Left lung (tissue), 10 donors: Measurements from ENCODE around the gene KCNRG. TPM values are rescaled to one million over a fixed set of nuclear protein-coding genes. Genes with fewer than 3 reads are reported as not detected.

Experiments
- ATAC-seq: fragments of 200-7000 bp; cut with Tn5 transposase; one replicate; pipeline ENCODE4 v1.9.1; 2020; ENCODE audit warnings: moderate library complexity
- DNase-seq, 4 donors: peaks; one replicate each; pipeline ENCODE4 v3.0.0-alpha.2; 2013 to 2020
- H3K27ac ChIP-seq, 2 donors: fragments of 200-600 bp; sonication (generic) in 1 of 2; one replicate each; pipeline versions ENCODE4 v1.5.0 to v1.8.0; 2020 to 2021
- H3K27me3 ChIP-seq, 2 donors: fragments of 200-600 bp; sonication (generic) in 1 of 2; one replicate each; pipeline versions ENCODE4 v1.5.0 to v1.8.0; 2020 to 2021
- H3K36me3 ChIP-seq, 2 donors: fragments of 200-600 bp; sonication (generic) in 1 of 2; one replicate each; pipeline versions ENCODE4 v1.5.0 to v1.8.0; 2020 to 2021
- H3K4me1 ChIP-seq, 2 donors: fragments of 200-600 bp; one replicate each; pipeline ENCODE4 v1.8.0; 2021
- H3K4me3 ChIP-seq, 2 donors: fragments of 200-600 bp; sonication (generic) in 1 of 2; one replicate each; pipeline versions ENCODE4 v1.5.0 to v1.8.0; 2020 to 2021; ENCODE audit warnings: mild to moderate bottlenecking in 1 of 2
- H3K9me3 ChIP-seq, 2 donors: fragments of 200-600 bp; sonication (generic) in 1 of 2; one replicate each; pipeline versions ENCODE4 v1.5.0 to v1.8.0; 2020 to 2021
- intact Hi-C, 2 donors: fragments of 100-400 bp; cut with DNase I; formaldehyde crosslinking; loops; one replicate each; pipeline versions ENCODE4 v1.11.2 to v1.14.2; 2022
- microRNA-seq, 2 donors: library from miRNA; unstranded; fragments of <30 nt; microRNA quantifications; one replicate each; pipeline ENCODE4, GENCODE V29; 2019
- polyA plus RNA-seq, 6 donors: library from polyadenylated mRNA; unstranded; fragments of 120-200 nt; gene quantifications; one replicate each; pipeline ENCODE4 v1.2.1, GENCODE V29; 2013; ENCODE audit not compliant: insufficient read length in 6 of 6
- total RNA-seq, 2 donors: library from RNA; stranded (reverse); fragmentation: NEBNext Ultra II Directional; extraction: Animal tissue kit (Norgen Biotek cat#: 25700); gene quantifications; one replicate each; pipeline ENCODE4 v1.2.1, GENCODE V29; 2021
- TF ChIP-seq, protein P1 (sequence below), 2 donors: fragments of 200-600 bp; sonication (generic) in 1 of 2; IDR thresholded peaks; one replicate each; pipeline versions ENCODE4 v1.5.0 to v1.8.0; 2021; ENCODE audit warnings: antibody characterized with exemption in 2 of 2
- donor health status: DM: no; HTN: yes; CAD: no.
- donor health status: DM: no; HTN: no; CAD: no.

The KCNRG gene
- total and polyA plus RNA-seq, 8 donors: 0.67 to 7.1 (median 3.2) TPM

DNA sequence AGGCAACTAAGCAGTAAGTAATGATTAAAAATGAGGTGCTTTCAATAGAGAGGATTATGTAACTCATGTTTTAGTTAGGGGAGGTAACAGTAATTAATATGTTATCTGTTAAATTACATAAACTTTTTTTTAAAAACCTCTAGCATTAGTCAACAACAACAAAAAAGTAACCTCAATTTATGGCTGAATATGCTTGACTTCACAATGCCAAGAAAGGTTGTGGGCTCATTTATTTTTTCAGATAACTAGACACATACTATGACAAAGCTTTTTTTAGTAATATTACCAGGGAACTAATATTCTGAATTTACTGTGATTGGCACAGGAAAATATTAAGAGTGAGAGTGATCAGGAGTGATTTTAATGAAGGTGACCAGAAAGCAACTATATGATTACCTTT is 54.9 kb downstream of the KCNRG start:
- peaks cover 6 to 45% of the 10 kb centered on the region in 2 donors for H3K4me1 ChIP-seq
- TF ChIP-seq, protein P1, sequence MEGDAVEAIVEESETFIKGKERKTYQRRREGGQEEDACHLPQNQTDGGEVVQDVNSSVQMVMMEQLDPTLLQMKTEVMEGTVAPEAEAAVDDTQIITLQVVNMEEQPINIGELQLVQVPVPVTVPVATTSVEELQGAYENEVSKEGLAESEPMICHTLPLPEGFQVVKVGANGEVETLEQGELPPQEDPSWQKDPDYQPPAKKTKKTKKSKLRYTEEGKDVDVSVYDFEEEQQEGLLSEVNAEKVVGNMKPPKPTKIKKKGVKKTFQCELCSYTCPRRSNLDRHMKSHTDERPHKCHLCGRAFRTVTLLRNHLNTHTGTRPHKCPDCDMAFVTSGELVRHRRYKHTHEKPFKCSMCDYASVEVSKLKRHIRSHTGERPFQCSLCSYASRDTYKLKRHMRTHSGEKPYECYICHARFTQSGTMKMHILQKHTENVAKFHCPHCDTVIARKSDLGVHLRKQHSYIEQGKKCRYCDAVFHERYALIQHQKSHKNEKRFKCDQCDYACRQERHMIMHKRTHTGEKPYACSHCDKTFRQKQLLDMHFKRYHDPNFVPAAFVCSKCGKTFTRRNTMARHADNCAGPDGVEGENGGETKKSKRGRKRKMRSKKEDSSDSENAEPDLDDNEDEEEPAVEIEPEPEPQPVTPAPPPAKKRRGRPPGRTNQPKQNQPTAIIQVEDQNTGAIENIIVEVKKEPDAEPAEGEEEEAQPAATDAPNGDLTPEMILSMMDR (IDR thresholded peaks at IDR 0.05): no peak
- H3K27me3 ChIP-seq: no peaks in the 10 kb centered on the region
- no peaks in the 10 kb centered on the region for H3K9me3 ChIP-seq
- DNase-seq: no peak
- no peak overlapping the region for H3K4me3 ChIP-seq
- H3K36me3 ChIP-seq: peaks cover 0 to 31% of the 10 kb centered on the region in 2 donors
- no peak for ATAC-seq
- intact Hi-C loops: no loop called here
- peak overlapping the region in 1 of 2 donors; percentile 39 for H3K27ac ChIP-seq

Small RNA genes within 50 kb of the gene (microRNA-seq; reads per million reads assigned to microRNA genes)
- gene MIR15A: 4,195 to 14,446 reads per million in 2 donors
- gene MIR16-1: 1,353 to 2,320 reads per million in 2 donors
- 68.1 to 441 reads per million in 2 donors for gene MIR3613

Other genes starting within 250 kb of the KCNRG start
- gene KPNA3, start 222.8 kb upstream of the KCNRG start, total RNA-seq: 10 to 100 TPM; 36.0 to 41.2 TPM
- 10 to 100 TPM; 31.5 to 42.0 (median 38.3) TPM for gene KPNA3, start 222.8 kb upstream of the KCNRG start, polyA plus RNA-seq
- gene SPRYD7, start 79.1 kb upstream of the KCNRG start, total RNA-seq: 10 to 100 TPM; 10.4 to 13.9 TPM
- gene SPRYD7, start 79.1 kb upstream of the KCNRG start, polyA plus RNA-seq: 10 to 100 TPM; 12.7 to 15.8 (median 13.5) TPM
- 10 to 100 TPM; 30.5 to 32.0 TPM for gene TRIM13, start 18.4 kb upstream of the KCNRG start, total RNA-seq
- gene TRIM13, start 18.4 kb upstream of the KCNRG start, polyA plus RNA-seq: 10 to 100 TPM; 46.9 to 55.6 (median 50.2) TPM